ENCODE data around the gene MORC2.

Gene MORC2

GRCh38 chr22:30948930-30949342 lies 19.6 kb downstream of the MORC2 start:
- H3K27ac Mint-ChIP-seq, result no peak overlapping the region

GRCh38 chr22:30947816-30948454 lies 20.6 kb downstream of the MORC2 start:
- Mint-ChIP-seq H3K9me3 (no peaks in the 10 kb centered on the region), H3K27ac (no peak overlapping the region), H3K4me3 (no peak overlapping the region), H3K36me3 (ENCODE audit: low read depth) (peaks cover 64% of the 10 kb centered on the region), H3K27me3 (ENCODE audit: low read depth) (no peaks in the 10 kb centered on the region), H3K4me1 (peaks cover 7% of the 10 kb centered on the region)
- TF ChIP-seq CTCF (IDR thresholded peaks at IDR 0.05; ENCODE audit: unreplicated experiment in 3 of 3), result peak; percentile 51 to 67 (median 55)

More at GRCh38 chr22:30948930-30949342, 19.6 kb downstream of the MORC2 start:
- Mint-ChIP-seq H3K4me1 (peaks cover 14% of the 10 kb centered on the region), H3K4me3 (no peak overlapping the region), H3K36me3 (ENCODE audit: low read depth) (peaks cover 62% of the 10 kb centered on the region), H3K27me3 (ENCODE audit: low read depth) (no peaks in the 10 kb centered on the region), H3K9me3 (no peaks in the 10 kb centered on the region)
- TF ChIP-seq CTCF (IDR thresholded peaks at IDR 0.05; ENCODE audit: unreplicated experiment in 3 of 3), result no peak

GRCh38 chr22:30947173-30947815 lies 21.3 kb downstream of the MORC2 start:
- Mint-ChIP-seq H3K4me1 (peaks cover under 1% of the 10 kb centered on the region), H3K27ac (no peak overlapping the region), H3K4me3 (no peak overlapping the region), H3K27me3 (ENCODE audit: low read depth) (no peaks in the 10 kb centered on the region), H3K9me3 (no peaks in the 10 kb centered on the region), H3K36me3 (ENCODE audit: low read depth) (peaks cover 61% of the 10 kb centered on the region)
- TF ChIP-seq CTCF (IDR thresholded peaks at IDR 0.05; ENCODE audit: unreplicated experiment in 3 of 3), result no peak

- no peak overlapping the region for H3K4me3 Mint-ChIP-seq
- H3K4me1 Mint-ChIP-seq, result no peaks in the 10 kb centered on the region
- H3K27ac Mint-ChIP-seq, result no peak overlapping the region
- TF ChIP-seq CTCF (IDR thresholded peaks at IDR 0.05; ENCODE audit: unreplicated experiment in 3 of 3), result no peak
- no peaks in the 10 kb centered on the region for H3K9me3 Mint-ChIP-seq
- no peaks in the 10 kb centered on the region for H3K27me3 Mint-ChIP-seq (ENCODE audit: low read depth)
- peaks cover 66% of the 10 kb centered on the region for H3K36me3 Mint-ChIP-seq (ENCODE audit: low read depth)
These were observed 22.2 kb downstream of the MORC2 start for GRCh38 chr22:30946354-30946753.

- H3K36me3 Mint-ChIP-seq (ENCODE audit: low read depth), result peaks cover 68% of the 10 kb centered on the region
- no peaks in the 10 kb centered on the region for H3K27me3 Mint-ChIP-seq (ENCODE audit: low read depth)
- no peak overlapping the region for H3K27ac Mint-ChIP-seq
- TF ChIP-seq CTCF (IDR thresholded peaks at IDR 0.05; ENCODE audit: unreplicated experiment in 3 of 3), result no peak
- no peaks in the 10 kb centered on the region for H3K9me3 Mint-ChIP-seq
- H3K4me3 Mint-ChIP-seq, result no peak overlapping the region
- H3K4me1 Mint-ChIP-seq, result no peaks in the 10 kb centered on the region
These were observed 22.9 kb downstream of the MORC2 start for GRCh38 chr22:30945653-30946052.

GRCh38 chr22:30944986-30945385 lies 23.6 kb downstream of the MORC2 start:
- Mint-ChIP-seq H3K4me3 (no peak overlapping the region), H3K9me3 (no peaks in the 10 kb centered on the region), H3K27me3 (ENCODE audit: low read depth) (no peaks in the 10 kb centered on the region), H3K27ac (no peak overlapping the region), H3K4me1 (no peaks in the 10 kb centered on the region), H3K36me3 (ENCODE audit: low read depth) (peaks cover 67% of the 10 kb centered on the region)
- no peak for TF ChIP-seq CTCF (IDR thresholded peaks at IDR 0.05; ENCODE audit: unreplicated experiment in 3 of 3)

Measured in nephron (organoid).